HG02973 (cell line): ENCODE results near the gene C1QTNF5.

Experiments
- ATAC-seq: cut with Tn5 transposase; IDR thresholded peaks from one replicate; pipeline ENCODE4 v1.9.1; 2021; ENCODE audit warnings: moderate library complexity; ENCODE audit not compliant: unreplicated experiment

The C1QTNF5 gene

GRCh38 chr11:119359365-119360214, 18.9 kb upstream of the C1QTNF5 start:
- ATAC-seq, result no peak

- no peak for ATAC-seq
Measured at GRCh38 chr11:119357074-119357473, 16.4 kb upstream of the C1QTNF5 start.

GRCh38 chr11:119356349-119357031, 15.8 kb upstream of the C1QTNF5 start:
- peak; percentile 68 for ATAC-seq

DNA sequence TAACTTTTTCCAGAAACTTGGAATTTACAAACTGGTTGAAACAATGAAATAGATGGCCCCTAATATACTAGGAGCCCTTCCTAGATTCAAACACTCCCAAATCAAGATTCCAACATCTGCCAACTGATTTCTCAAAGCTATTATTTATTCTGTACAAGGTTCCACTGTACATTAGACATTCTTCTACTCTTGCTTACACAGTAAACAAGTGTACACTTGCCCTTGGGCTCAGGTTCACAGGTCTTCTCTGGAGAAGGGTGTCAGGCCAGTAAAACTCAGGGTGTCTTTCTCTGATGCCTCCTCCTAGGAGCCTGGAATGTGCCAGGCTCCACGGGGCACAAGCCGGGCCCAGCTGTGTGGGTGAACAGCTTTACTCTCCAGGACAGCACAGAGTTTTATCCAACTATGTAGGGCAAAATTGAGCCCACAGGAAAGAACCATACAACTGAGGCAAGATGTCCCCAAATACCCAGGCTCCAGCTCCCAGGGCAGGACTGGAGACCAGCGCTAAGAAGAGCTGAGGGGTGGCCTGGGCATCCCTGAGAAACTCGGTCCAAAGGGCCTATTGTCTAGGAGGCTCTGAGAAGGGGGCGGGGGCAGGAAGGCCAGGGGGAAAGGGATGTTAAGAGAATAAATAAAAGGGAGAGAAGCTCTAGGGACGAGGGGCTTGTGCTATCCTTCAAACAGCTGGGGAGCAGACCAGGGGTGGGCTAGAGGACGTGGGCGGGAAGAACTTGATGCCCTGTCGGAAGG, 14.6 kb upstream of the C1QTNF5 start:
- no peak for ATAC-seq

DNA sequence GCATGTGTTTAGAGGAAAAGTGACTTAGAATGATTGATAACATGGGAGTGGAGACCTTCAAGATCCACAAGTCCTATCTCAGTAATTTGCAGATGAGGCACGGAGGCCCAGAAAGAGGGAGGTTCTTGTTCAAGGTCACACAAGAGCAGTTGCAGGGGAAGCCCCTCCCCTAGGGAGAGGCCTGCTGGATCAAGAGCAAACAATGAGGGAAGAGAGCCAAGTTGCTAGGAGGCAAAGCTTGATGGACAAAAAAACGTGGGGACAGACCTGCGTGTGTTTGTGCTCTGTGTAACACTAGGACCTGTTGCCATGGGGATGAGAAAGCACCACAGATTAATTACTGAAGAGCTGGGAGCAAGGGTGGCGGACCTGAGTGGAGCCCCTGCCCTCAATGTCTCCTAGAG, 12.2 kb upstream of the C1QTNF5 start:
- no peak for ATAC-seq

DNA sequence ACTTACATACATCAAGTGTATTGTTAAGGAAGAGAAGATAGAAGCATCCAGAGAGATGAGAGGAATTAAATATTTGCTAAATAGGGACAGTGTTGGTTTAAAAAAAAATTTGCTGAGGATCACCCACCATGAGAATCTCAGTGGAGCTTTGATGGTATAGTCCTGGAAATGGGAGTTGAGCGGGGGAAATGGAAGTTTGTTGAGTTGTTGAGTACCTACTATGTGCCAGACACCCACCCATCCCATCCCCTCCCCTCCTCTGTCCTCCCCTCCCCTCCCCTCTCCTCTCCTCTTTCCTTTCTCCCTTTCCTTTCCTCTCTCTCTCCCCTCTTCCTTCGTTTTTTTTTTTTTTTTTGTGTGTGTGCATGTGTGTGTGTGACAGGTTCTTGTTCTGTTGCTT, 10.5 kb upstream of the C1QTNF5 start:
- ATAC-seq, result no peak

DNA sequence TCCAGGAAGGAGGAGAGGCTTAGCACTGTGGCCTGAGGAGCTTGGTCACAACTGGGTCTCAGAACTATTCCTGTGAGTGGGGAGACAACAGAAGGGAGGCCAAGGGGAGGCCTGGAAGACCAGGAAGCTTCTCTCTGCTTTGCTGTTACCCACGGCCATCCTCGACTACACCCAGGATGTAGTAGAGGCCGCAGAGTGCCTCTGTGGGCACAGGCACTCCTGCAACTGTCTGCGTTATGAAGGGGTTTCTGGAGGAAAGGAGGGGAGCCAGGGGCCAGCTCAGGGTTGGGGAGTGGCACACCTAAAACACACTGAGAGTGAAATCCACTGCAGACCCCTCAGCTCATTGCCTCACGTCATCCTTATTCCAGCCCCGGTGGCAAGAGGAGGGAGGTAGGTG, 9.6 kb upstream of the C1QTNF5 start:
- ATAC-seq, result no peak

- no peak for ATAC-seq
Measured at GRCh38 chr11:119347940-119348605, 7.4 kb upstream of the C1QTNF5 start.

DNA sequence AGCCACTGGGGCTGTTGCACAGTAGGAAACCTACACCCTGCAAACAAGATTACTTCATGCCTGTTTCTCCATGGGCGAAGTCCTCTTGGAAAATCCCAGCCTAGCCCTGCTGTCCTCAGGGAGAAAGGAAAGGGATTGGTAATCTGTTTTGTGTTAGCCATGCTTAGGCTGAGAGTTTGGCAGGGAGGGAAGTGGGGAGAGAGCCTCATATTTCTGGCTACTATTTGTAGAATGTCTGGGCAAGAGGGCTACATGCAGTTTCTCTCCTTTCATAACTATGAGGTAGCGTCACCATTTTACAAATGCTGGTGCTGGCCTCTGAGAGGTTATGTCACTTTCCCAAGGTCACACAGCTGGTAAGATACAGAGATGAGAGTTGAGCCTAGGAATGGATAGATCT, 6.6 kb upstream of the C1QTNF5 start:
- no peak for ATAC-seq

- ATAC-seq, result no peak
Measured at GRCh38 chr11:119346605-119347004, 5.9 kb upstream of the C1QTNF5 start, which contains the start of gene MFRP. Gene MFRP (minus strand): TSS chr11:119346705. CDS start chr11:119346513, 192 bp downstream.

- no peak for ATAC-seq
Measured at GRCh38 chr11:119345685-119346084, 5.0 kb upstream of the C1QTNF5 start.

DNA sequence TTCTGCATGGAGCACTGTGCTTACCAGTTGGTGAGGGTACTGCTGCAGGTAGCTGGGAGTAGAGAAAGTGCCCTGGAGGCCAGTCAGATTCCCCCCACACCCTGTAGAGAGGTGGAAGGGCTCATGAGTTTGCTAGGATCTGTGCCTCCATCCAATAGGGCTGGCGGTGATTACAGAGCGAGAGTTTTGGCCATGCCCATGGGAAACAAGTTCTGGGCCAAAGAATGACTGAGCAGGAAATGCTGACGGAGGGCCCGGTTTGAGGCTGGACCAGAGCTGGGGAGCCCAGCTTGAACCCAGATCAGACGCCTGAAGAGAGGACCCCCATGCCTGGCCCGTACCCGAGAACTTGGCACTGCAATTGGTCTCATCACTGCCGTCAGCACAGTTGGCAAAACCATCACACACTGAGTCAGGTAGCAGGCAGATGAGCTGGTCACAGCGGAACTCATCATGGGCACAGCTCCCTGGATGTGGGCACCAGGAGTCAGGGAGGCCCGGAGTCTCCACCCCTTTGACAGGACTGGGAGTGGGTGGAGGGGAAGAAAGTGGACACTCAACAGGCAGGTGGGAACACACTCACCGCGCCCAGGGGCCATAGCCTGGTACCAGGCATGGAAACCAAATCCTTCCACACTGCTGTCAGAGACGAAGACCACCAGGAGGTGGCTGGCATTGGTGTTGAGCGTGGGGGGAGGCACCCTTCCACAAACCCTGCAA, 3.8 kb upstream of the C1QTNF5 start:
- ATAC-seq, result no peak

- ATAC-seq, result no peak
Measured at GRCh38 chr11:119343726-119344125, 3.0 kb upstream of the C1QTNF5 start.

DNA sequence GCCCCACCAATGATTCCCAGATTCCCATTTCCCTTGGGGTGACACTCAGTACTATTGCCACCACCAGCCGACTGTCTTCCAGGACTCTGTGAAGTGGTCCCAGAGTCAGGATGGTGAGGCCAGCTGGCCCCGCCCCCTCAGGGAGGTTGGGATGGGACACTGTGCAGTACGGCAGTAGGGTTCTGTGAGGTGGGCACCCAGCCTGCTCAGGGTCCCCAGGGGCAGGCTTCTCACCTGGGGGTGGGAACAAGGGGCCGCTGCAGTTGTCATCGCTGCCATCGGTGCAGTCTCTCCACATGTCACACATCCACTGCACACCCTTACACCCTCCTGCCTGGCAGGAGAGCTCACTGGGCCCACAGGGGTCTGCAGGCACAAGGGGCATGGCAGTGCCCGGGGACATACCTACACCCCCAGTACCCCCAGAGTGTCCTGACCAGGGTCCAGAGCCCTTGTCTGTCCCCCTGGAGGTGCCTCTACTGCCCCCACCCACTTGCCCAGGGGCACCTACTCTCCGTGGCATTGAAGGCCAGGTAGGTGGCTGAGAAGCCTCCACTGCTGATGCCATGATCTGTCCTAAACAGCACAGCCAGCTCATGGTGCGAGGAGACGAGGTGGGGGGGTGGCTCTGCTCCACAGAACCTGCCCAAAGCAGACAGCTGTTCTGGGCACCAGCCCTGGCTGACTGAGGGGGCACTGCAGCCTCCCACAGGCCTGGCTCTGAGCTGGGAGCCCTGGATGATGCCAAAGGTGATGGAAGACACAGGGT, 1.9 kb upstream of the C1QTNF5 start:
- no peak for ATAC-seq

DNA sequence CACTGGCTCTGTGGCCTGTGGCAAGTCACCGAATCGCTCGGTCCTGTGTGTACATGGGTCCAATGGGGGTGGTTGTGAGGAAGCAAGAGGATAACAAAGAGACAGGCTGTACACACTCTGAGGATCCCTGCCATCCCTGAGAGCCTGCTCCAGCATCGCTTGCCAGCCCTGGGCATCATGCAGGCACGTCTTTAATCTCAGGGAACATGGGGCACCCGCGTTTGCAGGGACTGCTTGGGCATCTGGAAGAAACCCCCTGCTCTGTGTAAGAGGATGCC, 1.3 kb upstream of the C1QTNF5 start:
- ATAC-seq, result no peak

GRCh38 chr11:119341222-119342022, 739 bp upstream of the C1QTNF5 start:
- no peak for ATAC-seq

DNA sequence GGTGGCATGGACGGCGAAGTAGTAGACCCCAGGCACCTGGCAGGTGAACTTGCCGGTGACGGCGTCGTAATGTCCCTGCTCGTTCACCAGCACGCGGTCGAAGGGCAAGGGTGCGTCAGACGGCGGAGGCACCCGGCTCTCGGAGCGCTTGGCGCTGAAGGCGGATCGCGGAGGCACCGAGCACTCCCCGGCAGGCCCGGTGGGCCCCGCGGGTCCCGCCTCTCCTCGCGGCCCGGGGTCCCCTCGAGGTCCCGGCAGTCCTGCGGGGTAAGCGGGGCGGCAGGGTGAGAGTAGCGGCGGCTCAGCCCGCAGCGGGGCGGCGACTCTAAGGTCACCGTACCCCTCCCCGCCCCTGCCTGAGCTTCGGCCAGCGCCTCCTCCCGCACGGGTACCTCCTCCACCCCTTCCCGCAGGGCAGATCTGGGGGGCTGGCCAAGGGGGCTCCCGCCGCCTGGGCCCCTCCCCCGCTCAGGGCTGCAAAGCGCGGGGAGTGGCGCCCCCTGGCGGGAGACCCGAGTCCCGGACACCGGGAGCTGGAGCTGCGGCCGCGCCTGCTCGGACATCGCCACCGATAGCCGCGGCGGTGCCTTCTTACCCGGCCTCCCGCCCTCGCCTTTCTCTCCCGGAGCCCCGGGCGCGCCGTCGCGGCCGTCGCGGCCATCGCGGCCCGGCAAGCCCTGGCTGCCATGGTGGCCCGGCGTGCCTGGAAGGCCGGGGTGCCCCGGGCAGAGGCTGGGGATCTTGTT, 921 bp downstream of the C1QTNF5 start:
- ATAC-seq, result no peak

DNA sequence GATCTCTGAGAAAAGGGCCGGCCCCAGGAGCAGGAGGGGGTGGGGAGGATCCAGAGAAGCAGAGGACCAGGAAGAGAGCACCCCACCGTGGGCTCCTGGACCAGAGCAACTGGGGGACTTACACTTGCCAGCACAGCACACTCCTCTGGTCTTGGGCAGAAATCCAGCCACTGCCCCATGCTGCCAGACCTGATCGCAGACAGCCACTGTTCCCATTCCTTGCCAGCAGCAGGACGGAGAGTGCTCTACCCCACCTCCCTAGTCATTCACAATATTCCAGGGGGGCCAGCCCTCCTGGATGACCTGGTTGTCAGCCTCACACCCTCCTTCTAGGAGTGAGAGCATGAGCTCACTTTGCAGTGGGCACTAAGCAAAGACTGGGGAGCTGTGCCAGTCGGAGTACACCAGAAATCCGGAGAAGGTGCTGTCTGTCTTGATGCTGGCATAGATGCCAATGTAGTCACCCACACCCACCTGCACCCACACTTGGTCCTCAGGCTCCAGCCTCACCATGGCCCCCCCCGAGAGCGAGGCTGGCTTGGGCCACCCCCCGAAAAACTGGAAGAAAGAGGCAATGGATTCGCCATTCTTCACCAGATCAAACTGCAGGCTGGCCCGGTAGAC, 1.6 kb downstream of the C1QTNF5 start:
- no peak for ATAC-seq
